Measurements from ENCODE around the gene SECTM1.
A peak's percentile ranks its signal among the peaks of the same experiment; 100 is the strongest.

SECTM1 gene

GRCh38 chr17:82343560-82343959 lies 10.0 kb upstream of the SECTM1 start:
- DNase-seq (ENCODE audit: low spot score): no peak
- Histone ChIP-seq H4K91ac (ENCODE audit: low read depth, low read length, poor library complexity) (no peak overlapping the region), H3K4me1 (ENCODE audit: control insufficient read depth in 2 of 2, insufficient read depth in 1 of 2, low read depth in 1 of 2, low read length in 2 of 2) (peaks cover 17 to 24% of the 10 kb centered on the region in 2 donors)

GRCh38 chr17:82342361-82343079 lies 9.0 kb upstream of the SECTM1 start:
- Histone ChIP-seq H3K4me2 (ENCODE audit: insufficient read depth, low read length, poor library complexity, severe bottlenecking) (no peak overlapping the region), H3K9me3 (replicated peaks in 1 of 2; ENCODE audit: control insufficient read depth in 2 of 2, insufficient read depth in 1 of 2, low read depth in 1 of 2, low read length in 2 of 2) (no peaks in the 10 kb centered on the region), H3K14ac (ENCODE audit: low read length) (no peak overlapping the region), H2BK15ac (ENCODE audit: low read length) (no peak overlapping the region), H3K4me1 (ENCODE audit: control insufficient read depth in 2 of 2, insufficient read depth in 1 of 2, low read depth in 1 of 2, low read length in 2 of 2) (peaks cover 18 to 24% of the 10 kb centered on the region in 2 donors), H2AFZ (ENCODE audit: low read length) (no peak overlapping the region), H2BK5ac (ENCODE audit: low read length) (no peak overlapping the region), H2AK5ac (ENCODE audit: low read depth, low read length) (peak overlapping the region; percentile 95), H3K4me3 (ENCODE audit: low read length in 2 of 2) (no peak overlapping the region), H3K23ac (ENCODE audit: low read depth, low read length, poor library complexity) (no peak overlapping the region), H3K36me3 (replicated peaks in 1 of 2; ENCODE audit: control insufficient read depth in 2 of 2, insufficient read depth in 2 of 2, low read length in 2 of 2) (no peaks in the 10 kb centered on the region), H3K18ac (ENCODE audit: low read length) (no peak overlapping the region), H3K27me3 (ENCODE audit: control insufficient read depth in 3 of 3, insufficient read depth in 3 of 3, low read depth in 1 of 3, low read length in 3 of 3) (peaks cover 0 to 1% (median 0%) of the 10 kb centered on the region in 3 experiments), H3K4ac (ENCODE audit: low read length) (no peak overlapping the region), H4K91ac (ENCODE audit: low read depth, low read length, poor library complexity) (no peak overlapping the region), H4K8ac (ENCODE audit: low read depth, low read length) (no peak overlapping the region), H3K9ac (ENCODE audit: low read depth, low read length, poor library complexity) (no peak overlapping the region), H2BK120ac (ENCODE audit: low read depth, low read length) (peak overlapping the region; percentile 55), H3K27ac (replicated peaks; ENCODE audit: low read length) (no peak overlapping the region), H2BK12ac (ENCODE audit: low read length) (no peak overlapping the region), H3K79me1 (ENCODE audit: low read depth, low read length) (no peaks in the 10 kb centered on the region)
- no peak for DNase-seq (ENCODE audit: low spot score)
- WGBS, 2 donors (ENCODE audit: extremely low coverage in 2 of 2, insufficient read length in 2 of 2, insufficient replicate concordance in 1 of 2): no CpG with 5 or more reads among the region's 28 CpGs

More at GRCh38 chr17:82343560-82343959, 10.0 kb upstream of the SECTM1 start:
- Histone ChIP-seq H3K18ac (ENCODE audit: low read length) (no peak overlapping the region), H3K14ac (ENCODE audit: low read length) (no peak overlapping the region), H2BK5ac (ENCODE audit: low read length) (no peak overlapping the region), H3K36me3 (replicated peaks in 1 of 2; ENCODE audit: control insufficient read depth in 2 of 2, insufficient read depth in 2 of 2, low read length in 2 of 2) (no peaks in the 10 kb centered on the region), H3K9me3 (replicated peaks in 1 of 2; ENCODE audit: control insufficient read depth in 2 of 2, insufficient read depth in 1 of 2, low read depth in 1 of 2, low read length in 2 of 2) (no peaks in the 10 kb centered on the region), H2BK12ac (ENCODE audit: low read length) (no peak overlapping the region), H2AFZ (ENCODE audit: low read length) (no peak overlapping the region), H3K4me2 (ENCODE audit: insufficient read depth, low read length, poor library complexity, severe bottlenecking) (no peak overlapping the region), H3K4ac (ENCODE audit: low read length) (no peak overlapping the region), H2BK120ac (ENCODE audit: low read depth, low read length) (no peak overlapping the region), H2BK15ac (ENCODE audit: low read length) (no peak overlapping the region), H3K4me3 (ENCODE audit: low read length in 2 of 2) (no peak overlapping the region), H3K9ac (ENCODE audit: low read depth, low read length, poor library complexity) (no peak overlapping the region), H4K8ac (ENCODE audit: low read depth, low read length) (no peak overlapping the region), H3K27ac (replicated peaks; ENCODE audit: low read length) (no peak overlapping the region), H3K27me3 (ENCODE audit: control insufficient read depth in 3 of 3, insufficient read depth in 3 of 3, low read depth in 1 of 3, low read length in 3 of 3) (peaks cover 0 to 5% (median 1%) of the 10 kb centered on the region in 3 experiments), H3K23ac (ENCODE audit: low read depth, low read length, poor library complexity) (no peak overlapping the region), H2AK5ac (ENCODE audit: low read depth, low read length) (peak overlapping the region; percentile 63), H3K79me1 (ENCODE audit: low read depth, low read length) (no peaks in the 10 kb centered on the region)
- no CpG with 5 or more reads among the region's 5 CpGs for WGBS, 2 donors (ENCODE audit: extremely low coverage in 2 of 2, insufficient read length in 2 of 2, insufficient replicate concordance in 1 of 2)

- peak overlapping the region; percentile 80 for H2AFZ ChIP-seq (ENCODE audit: low read length)
- H3K27me3 ChIP-seq (ENCODE audit: control insufficient read depth in 3 of 3, insufficient read depth in 3 of 3, low read depth in 1 of 3, low read length in 3 of 3): peaks cover 0 to 18% (median 13%) of the 10 kb centered on the region in 3 experiments
Observed at GRCh38 chr17:82339634-82340580, 6.3 kb upstream of the SECTM1 start.

More at GRCh38 chr17:82339634-82340580, 6.3 kb upstream of the SECTM1 start:
- Histone ChIP-seq H3K27ac (replicated peaks; ENCODE audit: low read length) (no peak overlapping the region), H3K23ac (ENCODE audit: low read depth, low read length, poor library complexity) (no peak overlapping the region), H3K4me1 (ENCODE audit: control insufficient read depth in 2 of 2, insufficient read depth in 1 of 2, low read depth in 1 of 2, low read length in 2 of 2) (peaks cover 16 to 23% of the 10 kb centered on the region in 2 donors), H3K4ac (ENCODE audit: low read length) (no peak overlapping the region), H3K9ac (ENCODE audit: low read depth, low read length, poor library complexity) (no peak overlapping the region), H3K9me3 (replicated peaks in 1 of 2; ENCODE audit: control insufficient read depth in 2 of 2, insufficient read depth in 1 of 2, low read depth in 1 of 2, low read length in 2 of 2) (no peaks in the 10 kb centered on the region), H3K4me3 (ENCODE audit: low read length in 2 of 2) (no peak overlapping the region), H2BK15ac (ENCODE audit: low read length) (peak overlapping the region; percentile 82), H2BK5ac (ENCODE audit: low read length) (peak overlapping the region; percentile 22), H2BK12ac (ENCODE audit: low read length) (peak overlapping the region; percentile 93), H3K18ac (ENCODE audit: low read length) (peak overlapping the region; percentile 69), H3K14ac (ENCODE audit: low read length) (peak overlapping the region; percentile 63), H2AK5ac (ENCODE audit: low read depth, low read length) (peak overlapping the region; percentile 15), H3K79me1 (ENCODE audit: low read depth, low read length) (no peaks in the 10 kb centered on the region), H2BK120ac (ENCODE audit: low read depth, low read length) (no peak overlapping the region), H3K36me3 (replicated peaks in 1 of 2; ENCODE audit: control insufficient read depth in 2 of 2, insufficient read depth in 2 of 2, low read length in 2 of 2) (no peaks in the 10 kb centered on the region), H4K91ac (ENCODE audit: low read depth, low read length, poor library complexity) (no peak overlapping the region), H4K8ac (ENCODE audit: low read depth, low read length) (no peak overlapping the region), H3K4me2 (ENCODE audit: insufficient read depth, low read length, poor library complexity, severe bottlenecking) (no peak overlapping the region)
- WGBS, 2 donors (ENCODE audit: extremely low coverage in 2 of 2, insufficient read length in 2 of 2, insufficient replicate concordance in 1 of 2): no CpG with 5 or more reads among the region's 10 CpGs
- no peak for DNase-seq (ENCODE audit: low spot score)

Data from neuronal stem cell (in vitro differentiated cells).